Putamen (tissue), 1 donor: Measurements from ENCODE around the gene SMTNL1.

Source experiments
- DNase-seq: peaks from one replicate; pipeline ENCODE4 v3.0.0-alpha.2; 2016; ENCODE audit warnings: low spot score

The SMTNL1 gene, protein sequence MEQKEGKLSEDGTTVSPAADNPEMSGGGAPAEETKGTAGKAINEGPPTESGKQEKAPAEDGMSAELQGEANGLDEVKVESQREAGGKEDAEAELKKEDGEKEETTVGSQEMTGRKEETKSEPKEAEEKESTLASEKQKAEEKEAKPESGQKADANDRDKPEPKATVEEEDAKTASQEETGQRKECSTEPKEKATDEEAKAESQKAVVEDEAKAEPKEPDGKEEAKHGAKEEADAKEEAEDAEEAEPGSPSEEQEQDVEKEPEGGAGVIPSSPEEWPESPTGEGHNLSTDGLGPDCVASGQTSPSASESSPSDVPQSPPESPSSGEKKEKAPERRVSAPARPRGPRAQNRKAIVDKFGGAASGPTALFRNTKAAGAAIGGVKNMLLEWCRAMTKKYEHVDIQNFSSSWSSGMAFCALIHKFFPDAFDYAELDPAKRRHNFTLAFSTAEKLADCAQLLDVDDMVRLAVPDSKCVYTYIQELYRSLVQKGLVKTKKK

DNA sequence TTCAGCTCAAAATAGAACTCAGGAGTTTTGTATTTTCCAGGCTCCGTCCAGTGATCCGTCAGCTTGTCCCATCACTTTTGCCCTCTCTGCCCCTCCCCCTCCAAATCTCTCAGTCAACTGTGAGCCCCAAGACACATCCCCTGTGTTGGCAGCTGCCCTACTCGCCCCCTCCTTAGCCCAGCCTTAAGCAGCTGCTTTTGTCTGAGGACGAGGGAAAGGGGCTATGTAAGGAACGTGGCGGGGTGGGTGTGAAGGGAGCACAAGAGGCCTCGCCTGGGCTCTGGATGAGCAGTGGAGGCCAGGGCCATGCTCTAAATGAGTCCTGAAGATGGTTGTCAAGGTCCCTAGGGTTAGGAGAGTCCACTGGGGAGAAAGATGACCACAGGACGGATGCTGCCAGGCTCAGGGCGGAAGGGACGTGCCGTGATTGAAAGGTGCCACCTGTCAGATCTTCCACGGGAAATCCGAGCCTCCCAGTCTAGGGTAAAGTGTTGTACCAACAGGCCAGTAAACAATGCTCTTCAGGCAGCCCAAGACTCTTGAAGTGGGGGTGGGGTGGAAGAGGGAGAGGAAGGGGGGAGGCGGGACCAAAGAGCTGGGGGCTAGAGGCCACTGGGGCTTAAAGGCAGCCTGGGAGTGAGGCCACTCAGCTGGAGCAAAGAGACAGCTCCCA, at the start of gene SMTNL1:
Gene SMTNL1 (plus strand): TSS at position 649 of the 673 bp plus-strand sequence. CDS start 5,048 bp downstream, outside the sequence.
- no peak for DNase-seq

DNA sequence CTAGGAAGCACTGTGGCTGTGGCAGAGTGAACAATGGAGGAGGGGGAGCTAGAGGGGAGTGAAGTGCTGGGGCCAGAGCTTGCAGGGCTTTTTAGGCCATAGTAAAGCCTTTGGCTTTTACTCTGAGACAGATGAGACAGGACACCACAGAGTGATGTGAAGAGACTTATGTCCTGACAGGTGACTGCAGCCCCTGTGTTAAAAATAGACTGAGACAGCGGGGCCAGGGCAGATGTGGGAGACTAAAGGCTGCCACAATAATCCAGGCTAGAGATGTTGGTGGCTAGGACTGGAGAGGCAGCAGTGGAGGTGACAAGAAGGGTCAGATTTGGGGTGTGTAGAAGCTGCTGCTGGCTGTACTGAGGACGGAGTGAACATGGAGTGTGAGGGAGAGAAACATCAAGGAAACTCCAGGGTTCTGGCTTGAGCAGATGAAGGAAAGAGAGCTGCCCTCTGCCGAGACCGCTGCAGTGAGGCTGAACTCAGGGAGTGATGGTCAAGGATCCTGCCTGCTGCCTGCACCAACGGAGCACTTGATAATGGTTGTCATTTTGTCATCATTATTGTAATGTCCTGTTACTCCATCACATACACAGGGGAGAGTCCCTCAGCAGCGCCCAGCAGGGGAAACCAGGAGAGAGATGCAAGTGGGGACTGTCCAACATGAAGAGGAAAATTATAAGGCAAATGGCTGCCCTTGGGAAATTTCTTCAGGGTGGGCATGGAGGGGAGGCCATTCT, 49.3 kb upstream of the SMTNL1 start:
- DNase-seq: no peak

DNA sequence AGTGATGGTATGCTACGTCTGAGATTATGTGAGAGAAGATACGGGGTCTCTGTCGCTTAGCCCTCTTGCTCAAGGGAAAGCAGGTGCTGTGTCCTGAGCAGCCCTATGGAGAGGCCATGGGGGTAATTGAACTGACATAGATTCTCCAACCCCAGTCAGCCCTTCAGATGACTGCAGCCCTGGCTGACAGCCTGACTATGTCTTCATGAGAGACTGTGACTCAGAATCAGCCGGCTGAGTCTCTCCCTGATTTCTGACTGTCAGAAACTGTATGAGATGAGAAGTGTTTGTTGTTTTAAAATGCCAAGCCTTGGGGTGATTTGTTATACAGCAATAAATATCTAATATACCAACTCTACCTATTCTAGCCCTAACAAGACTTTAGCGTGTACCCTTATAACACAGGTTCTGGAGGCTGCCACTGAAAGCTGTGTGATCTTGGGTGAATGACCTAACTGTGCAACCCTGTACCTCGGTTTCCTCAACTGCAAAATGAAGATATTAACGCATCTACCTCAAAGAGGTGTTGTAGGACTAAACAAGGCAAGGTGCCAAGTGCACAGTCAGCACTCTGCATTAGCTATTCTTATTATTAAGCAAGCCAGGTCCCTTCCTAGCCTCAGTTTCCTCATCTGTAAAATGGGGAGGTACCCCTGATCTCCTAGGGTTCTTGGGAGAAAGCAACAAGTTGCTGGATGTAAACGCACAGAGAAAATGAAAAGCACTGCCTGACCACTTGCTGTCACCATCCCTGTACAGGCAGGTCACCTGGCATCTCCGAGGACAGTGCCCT, 46.7 kb upstream of the SMTNL1 start:
- no peak for DNase-seq

DNA sequence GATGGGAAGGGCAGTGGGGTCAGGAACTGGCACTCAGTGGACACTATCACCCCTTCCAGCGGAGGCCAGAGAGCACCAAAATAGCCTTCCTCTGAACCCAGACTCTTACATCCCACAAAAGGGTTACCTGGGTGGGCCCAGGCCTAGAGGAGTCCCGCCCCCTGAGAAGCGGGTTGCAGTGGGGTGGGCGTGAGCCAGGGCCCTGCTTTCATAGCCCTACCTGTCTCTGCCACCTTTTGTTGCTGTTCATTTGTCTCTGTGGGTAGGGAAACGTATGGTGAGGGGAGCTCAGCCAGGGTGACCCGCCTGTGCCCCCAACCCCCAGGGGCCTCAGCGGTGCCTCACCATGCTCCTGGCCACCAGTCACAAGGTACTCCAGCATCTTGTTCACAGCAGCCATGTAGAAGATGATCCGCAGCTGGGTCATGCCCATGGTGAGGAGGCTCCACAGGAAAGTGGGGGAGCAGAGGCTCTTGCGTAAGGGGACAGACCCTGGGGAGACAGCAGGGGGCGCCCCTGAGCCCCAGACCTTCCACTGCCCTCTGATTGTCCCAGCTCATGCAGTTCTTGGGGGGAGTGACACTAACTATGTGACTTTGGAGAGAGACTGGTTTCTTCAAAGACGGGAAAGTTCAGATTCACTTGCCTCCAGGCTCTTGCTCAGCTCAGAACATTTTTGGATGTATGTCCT, 45.9 kb upstream of the SMTNL1 start:
- DNase-seq: no peak

DNA sequence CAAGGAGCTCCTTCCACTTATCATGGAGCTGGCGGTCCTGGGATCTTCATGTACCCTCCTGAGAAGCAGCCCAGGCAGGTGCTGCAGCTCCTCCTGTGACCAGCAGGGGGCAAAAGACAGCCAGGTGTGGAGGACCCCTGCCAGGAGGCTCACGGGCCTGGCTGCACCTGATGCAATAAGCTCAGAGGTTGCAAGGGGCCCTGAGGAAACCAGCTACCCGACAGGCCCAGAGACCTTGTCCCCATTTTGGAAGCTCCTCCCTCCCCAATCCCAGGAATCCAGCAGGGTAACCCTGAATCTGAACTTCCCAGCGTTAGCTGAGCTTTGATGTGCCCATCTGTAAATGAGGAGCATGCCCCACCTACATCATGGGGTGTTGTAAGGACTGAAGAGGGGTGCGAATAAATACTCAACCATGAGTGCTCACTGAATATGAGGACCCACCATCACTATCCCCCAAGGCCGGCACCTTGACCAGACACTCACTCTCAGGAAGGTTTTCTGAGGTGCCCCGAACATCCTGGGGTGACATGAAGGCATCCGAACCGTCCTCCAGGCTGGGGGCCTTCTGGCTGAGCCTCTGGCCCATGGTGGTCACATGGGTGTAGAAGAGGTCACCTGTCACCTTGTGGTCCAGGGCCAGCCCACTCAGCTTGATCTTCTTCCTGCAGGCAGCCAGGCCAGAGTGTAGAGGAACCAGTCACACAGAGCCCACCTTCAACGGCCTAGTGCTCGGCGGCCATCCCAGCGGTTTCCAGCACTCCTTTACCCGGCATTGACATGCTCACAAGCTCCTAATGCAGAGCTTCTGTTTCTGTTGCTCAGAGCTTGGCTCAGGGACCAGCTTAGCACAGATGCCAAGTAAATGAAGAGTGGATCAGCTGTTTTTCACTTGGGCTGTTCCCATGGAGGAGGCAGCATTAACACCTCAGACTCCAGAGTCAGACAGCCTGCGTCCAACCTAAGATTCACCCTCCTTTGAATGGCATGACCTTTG, 43.6 kb upstream of the SMTNL1 start:
- DNase-seq: no peak

DNA sequence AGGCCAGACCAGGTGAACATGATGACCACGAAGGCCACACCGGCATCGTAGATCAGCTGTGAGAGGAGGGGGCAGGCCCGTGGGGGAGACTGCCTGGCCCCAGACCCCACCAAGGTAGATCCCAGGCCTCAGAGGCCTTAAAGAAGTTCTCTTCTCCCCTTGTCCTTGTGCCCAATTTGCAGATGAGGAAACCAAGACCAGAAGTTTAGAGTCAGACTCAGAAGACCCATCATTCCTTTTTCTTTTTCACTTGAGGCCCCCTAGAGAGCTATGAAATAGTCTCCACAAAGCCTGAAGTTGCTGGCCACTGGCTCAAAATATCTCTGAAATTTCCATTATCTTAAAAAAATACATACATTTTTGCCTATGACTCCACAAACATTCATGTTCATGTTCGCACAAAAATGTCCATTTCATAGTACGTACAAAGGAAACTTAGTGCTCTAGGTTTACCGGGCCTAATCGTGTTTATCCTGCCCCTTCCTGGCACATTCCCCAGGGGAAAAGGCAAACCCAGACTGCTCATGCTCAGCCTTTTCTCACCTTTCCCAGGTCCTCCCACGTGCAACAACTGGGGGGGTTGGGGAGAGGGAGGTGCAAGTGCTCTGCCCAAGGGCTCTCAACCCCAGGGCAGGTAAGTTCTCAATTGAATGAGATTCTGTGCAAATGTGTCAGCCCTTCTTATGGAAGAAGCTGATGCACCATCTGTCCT, 41.1 kb upstream of the SMTNL1 start:
- DNase-seq: no peak

DNA sequence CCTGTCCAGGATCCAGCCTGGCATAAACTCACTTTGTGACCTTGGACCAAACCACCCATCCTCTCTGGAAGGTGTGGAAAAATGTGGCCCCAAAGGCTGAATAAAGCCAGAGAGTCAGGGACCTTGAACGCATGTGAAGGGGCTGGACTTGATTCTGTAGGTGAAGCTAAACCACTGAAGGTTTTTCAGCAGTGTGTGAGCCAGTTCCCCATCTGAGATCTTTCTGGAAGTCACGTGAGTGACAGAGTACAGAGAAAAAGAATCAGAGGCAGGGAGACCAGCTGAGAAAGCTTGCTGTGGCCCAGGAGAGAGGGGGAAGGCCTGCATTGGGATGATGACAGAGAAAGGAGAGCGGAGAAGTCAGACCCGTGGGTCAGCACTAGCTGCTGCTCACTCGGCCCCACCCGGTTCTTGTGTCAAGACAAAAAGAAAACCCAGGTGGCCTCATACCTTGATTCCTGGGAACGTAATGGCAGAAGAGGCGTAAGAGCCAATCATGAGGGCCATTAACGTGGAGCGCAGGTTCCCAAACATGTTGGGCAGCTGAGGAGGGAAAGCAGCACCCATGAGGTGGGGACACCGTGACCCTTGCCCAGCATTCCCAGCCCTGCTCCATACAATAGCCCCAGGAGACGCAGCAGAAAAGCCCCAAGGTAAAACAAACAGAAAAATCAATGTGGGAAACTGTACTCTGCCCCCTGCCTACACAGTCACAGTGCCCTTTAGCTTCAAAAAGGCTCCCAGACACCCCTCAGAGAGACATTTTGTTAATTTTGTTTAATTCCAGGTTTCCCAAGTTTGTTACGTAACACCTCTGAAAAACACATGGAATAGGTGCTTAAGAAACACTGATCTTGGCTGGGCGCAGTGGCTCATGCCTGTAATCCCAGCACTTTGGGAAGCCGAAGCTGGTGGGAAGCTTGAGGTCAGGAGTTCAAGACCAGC, 39.8 kb upstream of the SMTNL1 start:
- no peak for DNase-seq

DNA sequence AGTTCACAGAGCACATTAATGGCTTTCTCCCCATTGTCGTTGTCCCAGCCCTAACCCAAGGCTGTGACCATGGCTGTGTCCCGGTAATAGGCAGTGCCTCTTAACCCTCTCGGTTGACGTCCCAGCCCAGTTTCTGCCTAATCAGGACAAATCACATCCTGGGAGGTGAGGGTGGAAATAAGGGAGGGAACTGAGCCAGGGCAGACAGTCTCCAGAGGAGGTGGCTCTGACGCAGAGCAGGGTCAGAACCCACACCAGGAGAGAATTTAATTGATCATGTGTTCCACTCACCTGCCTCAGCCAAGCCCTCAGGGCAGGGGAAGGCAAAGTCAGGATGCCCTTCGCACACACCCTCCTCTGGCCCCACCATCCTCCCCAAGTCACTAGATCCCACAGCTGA, 38.9 kb upstream of the SMTNL1 start:
- DNase-seq: no peak

DNA sequence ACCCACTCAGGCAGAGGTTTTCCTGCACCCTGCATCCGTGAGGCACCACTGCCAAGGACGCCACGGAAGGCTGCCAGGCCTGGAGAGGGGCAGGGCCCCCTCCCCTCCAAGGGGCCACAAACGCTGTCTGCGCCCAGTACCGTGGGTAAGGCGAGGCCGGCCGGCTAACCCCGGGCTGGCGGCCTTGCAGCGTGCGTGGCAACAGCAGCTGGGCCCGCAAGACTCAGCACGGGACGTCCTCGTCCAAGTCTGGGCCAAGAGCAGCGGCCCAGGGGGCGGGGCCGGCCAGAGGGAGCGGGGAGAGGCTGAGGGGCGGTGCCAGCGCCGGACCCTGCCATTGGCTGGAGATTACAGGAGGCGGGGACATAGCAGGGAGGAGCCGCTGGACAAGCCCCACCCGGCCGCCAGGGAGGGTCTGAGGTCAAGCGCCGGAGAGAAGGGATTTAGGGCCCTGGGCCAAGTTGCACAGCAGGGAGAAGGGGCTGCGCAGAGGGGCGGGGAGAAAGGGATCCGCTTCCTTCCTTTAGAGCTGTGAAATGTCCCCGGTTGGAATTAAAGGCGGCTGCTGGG, 37.9 kb upstream of the SMTNL1 start:
- DNase-seq: peak; percentile 92

DNA sequence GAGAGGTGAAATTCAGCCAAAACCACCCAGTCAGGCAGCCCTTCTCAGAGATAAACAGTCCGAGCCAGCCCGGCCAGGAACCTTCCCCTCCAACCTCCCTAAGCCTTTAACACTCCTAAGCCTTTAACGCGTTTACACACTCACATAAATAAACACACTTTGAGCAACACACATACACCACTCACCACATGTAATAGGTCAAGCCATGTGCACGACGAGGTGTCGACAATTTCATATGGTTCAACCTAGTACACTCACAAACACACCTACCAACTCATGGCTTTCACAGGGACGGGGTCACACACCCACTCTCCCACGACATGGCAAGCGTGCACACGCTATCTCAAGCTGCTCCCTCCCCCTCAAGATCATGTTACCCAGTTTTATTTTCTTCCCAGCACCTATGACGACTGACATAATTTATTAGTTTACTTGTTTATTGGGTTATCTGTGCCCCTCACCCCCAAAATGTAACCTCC, 37.4 kb upstream of the SMTNL1 start:
- no peak for DNase-seq

DNA sequence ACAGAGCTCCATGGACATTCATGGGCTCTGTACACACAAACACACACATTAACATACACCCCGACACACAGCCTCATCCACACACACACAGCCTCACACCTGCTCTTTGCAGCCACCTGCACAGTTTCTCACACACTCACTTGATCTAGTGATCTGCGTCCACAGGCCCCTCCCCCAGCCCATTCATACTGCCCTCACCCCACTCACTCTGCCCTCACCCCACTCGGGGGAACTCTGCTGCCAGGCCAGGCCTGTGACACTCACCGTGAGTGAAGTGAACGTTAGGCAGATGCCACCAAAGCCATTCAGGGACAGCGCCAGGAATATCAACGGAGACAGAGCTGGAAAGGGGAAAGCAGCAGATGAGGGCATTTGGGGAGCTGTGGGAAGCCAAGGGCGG, 36.9 kb upstream of the SMTNL1 start:
- DNase-seq: no peak

DNA sequence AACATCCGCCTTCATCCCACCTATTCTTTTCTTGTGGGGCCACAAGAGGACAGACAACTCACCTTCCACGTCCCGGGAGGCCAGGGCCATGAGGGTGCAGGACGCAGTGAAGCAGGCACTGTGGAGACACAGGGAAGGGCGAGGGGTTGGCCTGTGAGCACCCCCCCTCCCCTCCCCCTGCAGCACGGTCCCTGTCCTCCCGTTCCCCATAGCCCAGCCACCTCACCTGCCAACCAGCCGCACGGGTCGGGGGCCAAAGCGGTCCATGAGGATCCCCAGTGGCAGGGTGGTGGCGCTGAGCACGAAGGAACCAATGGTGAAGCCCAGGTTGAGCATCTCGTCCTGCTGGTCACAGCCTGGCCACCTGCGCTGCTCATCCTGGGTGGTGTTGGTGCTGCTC, 36.5 kb upstream of the SMTNL1 start:
- no peak for DNase-seq

DNA sequence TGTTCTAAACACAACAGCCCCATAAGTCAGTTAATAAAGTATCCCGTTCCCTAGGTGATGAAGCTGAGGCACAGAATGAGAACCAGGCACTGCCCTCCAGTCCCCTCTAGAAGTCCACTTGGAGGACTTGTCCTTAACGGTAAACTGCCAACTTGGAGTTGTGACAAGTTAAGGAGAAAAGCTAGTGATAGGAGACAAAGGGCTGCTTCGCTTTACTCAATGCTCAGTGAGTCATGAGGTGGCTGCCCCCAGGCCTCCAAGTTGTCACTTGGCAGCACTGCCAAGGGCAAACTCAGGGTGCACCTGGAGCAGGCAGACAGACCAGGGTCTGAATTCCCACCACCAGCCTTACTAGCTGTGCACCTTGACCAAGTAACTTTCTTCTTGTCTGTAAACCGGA, 35.4 kb upstream of the SMTNL1 start:
- DNase-seq: no peak

DNA sequence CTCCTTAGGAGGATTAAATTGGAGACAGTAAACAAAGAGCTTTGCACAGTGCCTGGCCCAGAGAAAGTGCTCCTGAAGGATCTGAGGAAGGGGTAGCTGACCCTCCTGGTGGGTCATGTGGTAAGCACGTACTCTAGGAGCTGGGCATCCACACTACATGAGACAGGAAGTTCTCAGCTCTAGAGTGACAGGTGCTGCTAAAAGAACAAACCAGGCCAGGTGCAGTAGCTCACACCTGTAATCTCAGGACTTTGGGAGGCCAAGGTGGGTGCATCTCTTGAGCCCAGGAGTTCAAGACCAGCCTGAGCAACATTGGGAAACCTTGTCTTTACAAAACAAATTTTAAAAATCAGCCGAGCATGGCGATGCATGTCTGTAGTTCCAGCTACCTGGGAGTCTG, 35.0 kb upstream of the SMTNL1 start:
- no peak for DNase-seq

DNA sequence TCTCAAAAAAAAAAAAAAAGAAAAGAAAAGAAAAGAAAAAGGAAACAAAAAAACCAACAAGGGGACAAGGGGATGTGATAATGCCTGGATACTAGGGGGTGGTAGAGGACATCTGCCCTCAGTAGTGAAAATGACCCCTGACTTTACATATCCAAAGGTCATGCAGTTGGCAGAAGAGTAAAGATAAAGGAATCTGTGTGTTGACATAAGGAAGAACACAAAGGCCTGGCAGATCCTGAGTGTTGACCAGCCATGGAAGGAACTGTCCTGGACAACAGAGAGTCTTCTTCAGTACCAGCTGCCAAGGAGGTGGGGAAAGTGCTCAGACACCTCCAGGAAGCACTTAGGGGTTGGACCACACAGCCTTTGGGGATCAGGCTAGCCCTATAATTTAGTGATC, 34.5 kb upstream of the SMTNL1 start:
- DNase-seq: no peak

DNA sequence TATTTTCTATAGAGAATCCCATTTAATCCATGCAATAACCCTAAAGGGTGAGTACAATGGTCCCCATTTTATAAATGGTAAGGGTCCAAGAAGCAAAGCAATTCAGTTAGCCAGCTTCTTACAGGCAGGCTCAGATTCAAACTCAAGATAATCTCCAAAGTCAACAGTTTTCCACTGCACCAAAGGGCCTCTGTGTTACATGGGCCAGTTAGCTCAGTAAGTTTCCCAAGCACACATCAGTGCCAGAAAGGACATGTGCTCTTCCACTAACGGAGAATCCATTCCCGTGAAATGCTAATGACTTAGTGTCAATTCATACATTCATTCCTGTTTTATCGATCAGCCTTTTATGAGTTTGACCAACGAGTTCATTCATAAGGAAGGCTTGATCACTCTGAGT, 32.9 kb upstream of the SMTNL1 start:
- no peak for DNase-seq

DNA sequence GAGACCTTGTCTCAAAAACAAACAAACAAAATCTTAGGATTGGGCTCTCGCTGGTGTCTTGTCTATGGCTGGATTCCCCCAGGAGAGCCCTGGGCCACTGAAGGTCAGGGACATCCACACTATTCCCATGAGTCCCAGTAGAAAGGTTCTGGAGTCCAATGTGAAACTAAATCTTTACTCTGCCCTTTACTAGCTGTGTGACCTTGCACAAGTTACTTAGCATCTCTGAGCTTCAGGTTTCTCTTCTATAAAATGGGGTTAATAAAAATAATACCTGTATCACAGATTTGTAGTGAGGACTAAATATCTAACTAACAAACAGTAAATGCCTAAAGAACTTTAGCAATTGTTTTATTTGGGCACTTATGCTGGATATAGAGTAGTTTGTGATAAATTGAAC, 30.9 kb upstream of the SMTNL1 start:
- no peak for DNase-seq
